WERI-Rb-1 (cell line): ENCODE data around the gene CEP63.

Experiments used
- DNase-seq: peaks from one replicate; pipeline ENCODE4 v3.0.0-alpha.2; 2020
- H3K27ac ChIP-seq: fragments of 250-450 bp; sonication (Bioruptor Pico); 2 replicates; pipeline ENCODE4 v1.5.1; 2020; ENCODE audit warnings: mild to moderate bottlenecking, moderate library complexity
- H3K27me3 ChIP-seq: fragments of 250-450 bp; sonication (Bioruptor Pico); 2 replicates; pipeline ENCODE4 v1.5.1; 2021; ENCODE audit warnings: mild to moderate bottlenecking, low read depth, moderate library complexity; ENCODE audit not compliant: insufficient read depth, severe bottlenecking
- H3K36me3 ChIP-seq: fragments of 250-450 bp; sonication (Bioruptor Pico); 2 replicates; pipeline ENCODE4 v1.5.1; 2020; ENCODE audit warnings: mild to moderate bottlenecking, moderate library complexity
- H3K4me3 ChIP-seq: 2 replicates; pipeline ENCODE4 v1.5.1; 2011; ENCODE audit warnings: low read depth, mild to moderate bottlenecking, control low read depth, low read length
- H3K9me3 ChIP-seq: fragments of 250-450 bp; sonication (Bioruptor Pico); 2 replicates; pipeline ENCODE4 v1.5.1; 2021; ENCODE audit warnings: mild to moderate bottlenecking, moderate library complexity; ENCODE audit not compliant: severe bottlenecking
- TF ChIP-seq, protein P1 (sequence below): IDR thresholded peaks from 2 replicates; pipeline ENCODE4 v1.5.1; 2011; ENCODE audit warnings: low read depth, mild to moderate bottlenecking, control low read depth, inconsistent platforms, low read length

CEP63 gene

GRCh38 chr3:134517791-134518190, 31.9 kb downstream of the CEP63 start:
- no peak overlapping the region for H3K27ac ChIP-seq

GRCh38 chr3:134522541-134522940, 36.7 kb downstream of the CEP63 start:
- H3K9me3 ChIP-seq = peaks cover 7% of the 10 kb centered on the region
- no peak overlapping the region for H3K4me3 ChIP-seq
- H3K27ac ChIP-seq = no peak overlapping the region
- TF ChIP-seq, protein P1, sequence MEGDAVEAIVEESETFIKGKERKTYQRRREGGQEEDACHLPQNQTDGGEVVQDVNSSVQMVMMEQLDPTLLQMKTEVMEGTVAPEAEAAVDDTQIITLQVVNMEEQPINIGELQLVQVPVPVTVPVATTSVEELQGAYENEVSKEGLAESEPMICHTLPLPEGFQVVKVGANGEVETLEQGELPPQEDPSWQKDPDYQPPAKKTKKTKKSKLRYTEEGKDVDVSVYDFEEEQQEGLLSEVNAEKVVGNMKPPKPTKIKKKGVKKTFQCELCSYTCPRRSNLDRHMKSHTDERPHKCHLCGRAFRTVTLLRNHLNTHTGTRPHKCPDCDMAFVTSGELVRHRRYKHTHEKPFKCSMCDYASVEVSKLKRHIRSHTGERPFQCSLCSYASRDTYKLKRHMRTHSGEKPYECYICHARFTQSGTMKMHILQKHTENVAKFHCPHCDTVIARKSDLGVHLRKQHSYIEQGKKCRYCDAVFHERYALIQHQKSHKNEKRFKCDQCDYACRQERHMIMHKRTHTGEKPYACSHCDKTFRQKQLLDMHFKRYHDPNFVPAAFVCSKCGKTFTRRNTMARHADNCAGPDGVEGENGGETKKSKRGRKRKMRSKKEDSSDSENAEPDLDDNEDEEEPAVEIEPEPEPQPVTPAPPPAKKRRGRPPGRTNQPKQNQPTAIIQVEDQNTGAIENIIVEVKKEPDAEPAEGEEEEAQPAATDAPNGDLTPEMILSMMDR = no peak
- no peak for DNase-seq
- no peaks in the 10 kb centered on the region; the same call in 1 of the 2 replicates for H3K36me3 ChIP-seq
- H3K27me3 ChIP-seq = no peaks in the 10 kb centered on the region

More at GRCh38 chr3:134517791-134518190, 31.9 kb downstream of the CEP63 start:
- DNase-seq = no peak
- Histone ChIP-seq H3K36me3 (peaks cover 7% of the 10 kb centered on the region), H3K9me3 (peaks cover 4% of the 10 kb centered on the region), H3K27me3 (no peaks in the 10 kb centered on the region), H3K4me3 (no peak overlapping the region)
- TF ChIP-seq, protein P1 = no peak

GRCh38 chr3:134525293-134525692, 39.4 kb downstream of the CEP63 start:
- Histone ChIP-seq H3K27me3 (no peaks in the 10 kb centered on the region), H3K36me3 (no peaks in the 10 kb centered on the region; the same call in 1 of the 2 replicates), H3K9me3 (peaks cover 7% of the 10 kb centered on the region), H3K27ac (no peak overlapping the region), H3K4me3 (no peak overlapping the region)
- no peak for DNase-seq
- TF ChIP-seq, protein P1 = no peak

DNA sequence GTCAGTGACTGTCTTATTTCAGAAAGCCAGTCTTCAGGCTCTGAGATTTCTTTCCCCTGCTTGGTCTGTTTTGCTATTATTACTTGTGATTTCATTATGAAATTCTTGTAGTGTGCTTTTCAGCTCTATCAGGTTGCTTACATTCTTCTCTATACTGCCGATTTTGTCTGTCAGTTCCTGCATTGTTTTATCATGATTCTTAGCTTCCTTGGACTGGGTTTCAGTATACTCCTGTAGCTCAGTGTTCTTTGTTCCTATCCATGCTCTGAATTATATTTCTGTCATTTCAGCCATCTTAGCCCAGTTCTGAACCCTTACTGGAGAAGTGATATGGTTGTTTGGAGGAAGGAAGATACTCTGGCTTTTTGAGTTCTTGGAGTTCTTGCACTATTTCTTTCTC, 40.5 kb downstream of the CEP63 start:
- TF ChIP-seq, protein P1 = no peak
- H3K36me3 ChIP-seq = no peaks in the 10 kb centered on the region
- DNase-seq = no peak
- H3K27me3 ChIP-seq = no peaks in the 10 kb centered on the region
- H3K9me3 ChIP-seq = peaks cover 5% of the 10 kb centered on the region
- no peak overlapping the region for H3K4me3 ChIP-seq
- no peak overlapping the region for H3K27ac ChIP-seq

GRCh38 chr3:134527037-134527436, 41.2 kb downstream of the CEP63 start:
- no peak overlapping the region for H3K4me3 ChIP-seq
- peak; percentile 65 for DNase-seq
- TF ChIP-seq, protein P1 = peak; percentile 98

GRCh38 chr3:134527538-134528186, 41.8 kb downstream of the CEP63 start:
- TF ChIP-seq, protein P1 = no peak
- peaks cover 4% of the 10 kb centered on the region for H3K9me3 ChIP-seq

More at GRCh38 chr3:134527037-134527436, 41.2 kb downstream of the CEP63 start:
- Histone ChIP-seq H3K36me3 (no peaks in the 10 kb centered on the region), H3K9me3 (peaks cover 5% of the 10 kb centered on the region), H3K27ac (no peak overlapping the region), H3K27me3 (no peaks in the 10 kb centered on the region)

More at GRCh38 chr3:134527538-134528186, 41.8 kb downstream of the CEP63 start:
- no peak overlapping the region for H3K4me3 ChIP-seq
- DNase-seq = no peak
- no peaks in the 10 kb centered on the region for H3K36me3 ChIP-seq
- no peak overlapping the region for H3K27ac ChIP-seq
- no peaks in the 10 kb centered on the region for H3K27me3 ChIP-seq
